ENCODE data around the gene ANGEL2. TPM values are rescaled to one million over a fixed set of nuclear protein-coding genes. Genes with fewer than 3 reads are reported as not detected.
A peak's percentile ranks its signal among the peaks of the same experiment; 100 is the strongest.

The ANGEL2 gene
- total RNA-seq, 2 experiments from 2014 or later = 40.1 to 42.7 TPM

DNA sequence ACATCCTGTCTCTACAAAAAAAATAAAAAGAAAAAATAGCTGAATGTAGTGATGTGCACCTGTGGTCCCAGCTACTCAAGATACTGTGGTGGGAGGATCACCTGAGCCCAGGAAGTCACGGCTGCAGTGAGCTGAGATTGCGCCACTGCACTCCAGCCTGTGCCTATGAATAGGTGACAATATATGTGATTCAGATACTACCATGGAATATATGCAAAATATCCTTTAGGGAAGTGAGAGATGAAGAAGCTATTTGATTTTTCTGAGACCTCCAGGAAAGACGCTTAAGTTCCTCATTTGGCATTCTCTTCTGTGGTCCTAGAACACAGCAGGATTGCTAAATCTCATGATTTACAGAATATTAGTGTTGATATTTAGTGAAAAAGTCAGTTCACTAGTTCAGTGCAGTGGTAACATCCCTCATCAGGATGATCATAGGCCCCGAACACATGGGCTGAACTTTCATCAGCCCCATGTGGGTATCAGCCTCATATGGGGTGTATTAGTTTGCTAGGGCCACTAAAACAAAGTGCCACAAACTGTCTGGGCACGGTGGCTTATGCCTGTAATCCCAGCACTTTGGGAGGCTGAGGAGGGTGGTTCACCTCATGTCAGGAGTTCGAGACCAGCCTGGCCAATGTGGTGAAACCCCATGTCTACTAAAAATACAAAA is 71.3 kb downstream of the ANGEL2 start:
- Histone ChIP-seq H3K4me3 (ENCODE audit: low read depth, low read length, poor library complexity, severe bottlenecking) (peak overlapping the region; percentile 24), H4K20me1 (ENCODE audit: insufficient read depth, low read length) (no peaks in the 10 kb centered on the region), H3K9me2 (ENCODE audit: insufficient read depth, low read length) (no peaks in the 10 kb centered on the region), H3K36me3 (ENCODE audit: insufficient read depth, low read length) (no peaks in the 10 kb centered on the region), H3K9me3 (ENCODE audit: low read length) (peaks cover 9% of the 10 kb centered on the region; the same call in 1 of the 2 replicates), H3K4me2 (ENCODE audit: low read length) (peak overlapping the region; percentile 92), H3K4me1 (ENCODE audit: insufficient read depth, low read length, poor library complexity, severe bottlenecking) (peaks cover 75% of the 10 kb centered on the region), H2AFZ (ENCODE audit: low read length) (peak overlapping the region; percentile 62), H3K79me2 (ENCODE audit: insufficient read depth, low read depth, low read length) (no peaks in the 10 kb centered on the region), H3K27ac (ENCODE audit: low read depth, low read length, poor library complexity, severe bottlenecking) (peak overlapping the region; percentile 93)
- intact Hi-C loops (cut with micrococcal nuclease; ENCODE audit: unreplicated experiment) = loop anchor here (2.0 kb wide), 1 partner anchor 150 kb away; no protein-coding TSS in a partner anchor
- peak; percentile 91 for DNase-seq (ENCODE audit: low spot score)
- no TSS peak for BruUV-seq (replicated peaks)
- POLR2A ChIA-PET = interaction anchor here (0.6 to 1.1 kb wide), 5 partner anchors 10 to 466 kb away, joined by 3 to 6 read pairs (median 3); no protein-coding TSS in a partner anchor
- CTCF ChIA-PET (ENCODE audit: unreplicated experiment) = no interaction called here
- TF ChIP-seq EZH2phosphoT487 (IDR thresholded peaks at IDR 0.05; ENCODE audit: borderline replicate concordance, low read depth, low read length) = no peak
- TF ChIP-seq, protein P1, sequence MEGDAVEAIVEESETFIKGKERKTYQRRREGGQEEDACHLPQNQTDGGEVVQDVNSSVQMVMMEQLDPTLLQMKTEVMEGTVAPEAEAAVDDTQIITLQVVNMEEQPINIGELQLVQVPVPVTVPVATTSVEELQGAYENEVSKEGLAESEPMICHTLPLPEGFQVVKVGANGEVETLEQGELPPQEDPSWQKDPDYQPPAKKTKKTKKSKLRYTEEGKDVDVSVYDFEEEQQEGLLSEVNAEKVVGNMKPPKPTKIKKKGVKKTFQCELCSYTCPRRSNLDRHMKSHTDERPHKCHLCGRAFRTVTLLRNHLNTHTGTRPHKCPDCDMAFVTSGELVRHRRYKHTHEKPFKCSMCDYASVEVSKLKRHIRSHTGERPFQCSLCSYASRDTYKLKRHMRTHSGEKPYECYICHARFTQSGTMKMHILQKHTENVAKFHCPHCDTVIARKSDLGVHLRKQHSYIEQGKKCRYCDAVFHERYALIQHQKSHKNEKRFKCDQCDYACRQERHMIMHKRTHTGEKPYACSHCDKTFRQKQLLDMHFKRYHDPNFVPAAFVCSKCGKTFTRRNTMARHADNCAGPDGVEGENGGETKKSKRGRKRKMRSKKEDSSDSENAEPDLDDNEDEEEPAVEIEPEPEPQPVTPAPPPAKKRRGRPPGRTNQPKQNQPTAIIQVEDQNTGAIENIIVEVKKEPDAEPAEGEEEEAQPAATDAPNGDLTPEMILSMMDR (conservative IDR thresholded peaks at IDR 0.05; ENCODE audit: low read length) = no peak

DNA sequence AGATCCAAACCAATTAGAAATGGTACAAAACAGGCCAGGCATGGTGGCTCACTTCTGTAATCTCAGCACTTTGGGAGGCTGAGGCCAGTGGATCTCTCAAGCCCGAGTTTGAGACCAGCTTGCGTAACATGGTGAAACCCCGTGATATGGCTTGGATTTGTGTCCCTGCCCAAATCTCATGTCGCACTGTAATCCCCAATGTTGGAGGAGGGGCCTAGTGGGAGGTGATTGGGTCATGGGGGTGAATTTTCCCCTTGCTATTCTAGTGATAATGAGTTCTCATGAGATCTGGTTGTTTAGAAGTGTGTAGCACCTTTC is 72.3 kb downstream of the ANGEL2 start:
- H2AFZ ChIP-seq (ENCODE audit: low read length) = peak overlapping the region; percentile 47; the same call in 1 of the 2 replicates
- ChIA-PET CTCF (ENCODE audit: unreplicated experiment) (no interaction called here), POLR2A (interaction anchor here (1.1 kb wide), 1 partner anchor 14 kb away, joined by 4 read pairs; no protein-coding TSS in a partner anchor)
- intact Hi-C loops (cut with micrococcal nuclease; ENCODE audit: unreplicated experiment) = no loop called here
- H3K9me2 ChIP-seq (ENCODE audit: insufficient read depth, low read length) = no peaks in the 10 kb centered on the region
- peak overlapping the region; percentile 92 for H3K4me2 ChIP-seq (ENCODE audit: low read length)
- H3K4me3 ChIP-seq (ENCODE audit: low read depth, low read length, poor library complexity, severe bottlenecking) = peak overlapping the region; percentile 24
- no peaks in the 10 kb centered on the region for H3K79me2 ChIP-seq (ENCODE audit: insufficient read depth, low read depth, low read length)
- H3K36me3 ChIP-seq (ENCODE audit: insufficient read depth, low read length) = no peaks in the 10 kb centered on the region
- no peaks in the 10 kb centered on the region for H4K20me1 ChIP-seq (ENCODE audit: insufficient read depth, low read length)
- H3K9me3 ChIP-seq (ENCODE audit: low read length) = peaks cover 4% of the 10 kb centered on the region; the same call in 1 of the 2 replicates
- peaks cover 66% of the 10 kb centered on the region for H3K4me1 ChIP-seq (ENCODE audit: insufficient read depth, low read length, poor library complexity, severe bottlenecking)
- TF ChIP-seq, protein P1 (conservative IDR thresholded peaks at IDR 0.05; ENCODE audit: low read length) = no peak
- no peak for TF ChIP-seq EZH2phosphoT487 (IDR thresholded peaks at IDR 0.05; ENCODE audit: borderline replicate concordance, low read depth, low read length)
- BruUV-seq (replicated peaks) = no TSS peak
- H3K27ac ChIP-seq (ENCODE audit: low read depth, low read length, poor library complexity, severe bottlenecking) = peak overlapping the region; percentile 93
- DNase-seq (ENCODE audit: low spot score) = no peak

All from OCI-LY7 (cell line).